Uterus (tissue), 2 donors: ENCODE results near the gene SIPA1.

Source experiments
- POLR2A ChIP-seq, 2 donors: fragments of 450-650 bp; IDR thresholded peaks; one replicate each; pipeline ENCODE4 v1.6.1; 2016; ENCODE audit warnings: antibody characterized with exemption in 2 of 2, mild to moderate bottlenecking in 1 of 2, moderate library complexity in 1 of 2
- TF ChIP-seq, protein P1 (sequence below), 4 experiments: fragments of 200-600 bp in 2 of 4; fragments of 450-650 bp in 2 of 4; sonication (generic) in 2 of 4; IDR thresholded peaks; one replicate each; pipeline ENCODE4 v1.5.1; 2016 to 2019; ENCODE audit warnings: antibody characterized with exemption in 4 of 4, mild to moderate bottlenecking in 2 of 4, moderate library complexity in 1 of 4

DNA sequence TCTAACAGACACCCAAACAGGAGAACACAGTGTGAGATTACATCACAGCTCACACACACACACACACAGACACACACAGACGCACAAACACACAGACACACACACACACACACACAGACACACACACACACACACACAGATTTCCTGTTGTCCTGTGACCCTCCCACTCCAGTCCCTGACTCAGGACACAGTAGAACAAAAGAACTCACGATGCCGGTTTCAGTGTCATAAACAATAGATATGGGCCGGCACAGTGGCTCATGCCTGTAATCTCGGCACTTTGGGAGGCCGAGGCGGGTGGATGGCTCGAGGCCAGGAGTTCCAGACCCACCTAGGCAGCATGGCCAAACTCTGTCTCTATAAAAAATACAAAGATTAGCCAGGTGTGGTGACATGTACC, 60.3 kb downstream of the SIPA1 start:
- TF ChIP-seq, protein P1, sequence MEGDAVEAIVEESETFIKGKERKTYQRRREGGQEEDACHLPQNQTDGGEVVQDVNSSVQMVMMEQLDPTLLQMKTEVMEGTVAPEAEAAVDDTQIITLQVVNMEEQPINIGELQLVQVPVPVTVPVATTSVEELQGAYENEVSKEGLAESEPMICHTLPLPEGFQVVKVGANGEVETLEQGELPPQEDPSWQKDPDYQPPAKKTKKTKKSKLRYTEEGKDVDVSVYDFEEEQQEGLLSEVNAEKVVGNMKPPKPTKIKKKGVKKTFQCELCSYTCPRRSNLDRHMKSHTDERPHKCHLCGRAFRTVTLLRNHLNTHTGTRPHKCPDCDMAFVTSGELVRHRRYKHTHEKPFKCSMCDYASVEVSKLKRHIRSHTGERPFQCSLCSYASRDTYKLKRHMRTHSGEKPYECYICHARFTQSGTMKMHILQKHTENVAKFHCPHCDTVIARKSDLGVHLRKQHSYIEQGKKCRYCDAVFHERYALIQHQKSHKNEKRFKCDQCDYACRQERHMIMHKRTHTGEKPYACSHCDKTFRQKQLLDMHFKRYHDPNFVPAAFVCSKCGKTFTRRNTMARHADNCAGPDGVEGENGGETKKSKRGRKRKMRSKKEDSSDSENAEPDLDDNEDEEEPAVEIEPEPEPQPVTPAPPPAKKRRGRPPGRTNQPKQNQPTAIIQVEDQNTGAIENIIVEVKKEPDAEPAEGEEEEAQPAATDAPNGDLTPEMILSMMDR (IDR thresholded peaks at IDR 0.05): no peak
- TF ChIP-seq POLR2A (IDR thresholded peaks at IDR 0.05): no peak
